Osteoblast (primary cell): ENCODE measurements around the gene GPRASP2. TPM values are rescaled to one million over a fixed set of nuclear protein-coding genes. Genes with fewer than 3 reads are reported as not detected.

Experiments
- DNase-seq: peaks from one replicate; pipeline ENCODE4 v3.0.0; 2011; ENCODE audit warnings: low spot score, mixed read lengths; ENCODE audit not compliant: insufficient read length; ENCODE audit errors: missing footprints
- H2AFZ ChIP-seq: 2 replicates; pipeline ENCODE4 v1.6.0; 2011; ENCODE audit warnings: mild to moderate bottlenecking, low read length
- H3K27ac ChIP-seq: 2 replicates; pipeline ENCODE4 v1.5.1; 2011; ENCODE audit warnings: mild to moderate bottlenecking, low read depth, low read length, moderate library complexity
- H3K27me3 ChIP-seq: 2 replicates; pipeline ENCODE4 v1.6.0; 2012; ENCODE audit warnings: mild to moderate bottlenecking, control low read depth, inconsistent platforms, low read length, moderate library complexity; ENCODE audit not compliant: insufficient read depth
- H3K36me3 ChIP-seq: 2 replicates; pipeline ENCODE4 v1.5.1; 2011; ENCODE audit warnings: mild to moderate bottlenecking, low read length, control low read depth, moderate library complexity; ENCODE audit not compliant: insufficient read depth
- H3K4me1 ChIP-seq: 2 replicates; pipeline ENCODE4 v1.5.1; 2011; ENCODE audit warnings: mild to moderate bottlenecking, low read length, control low read depth, moderate library complexity; ENCODE audit not compliant: insufficient read depth
- H3K4me2 ChIP-seq: 2 replicates; pipeline ENCODE4 v1.6.0; 2011; ENCODE audit warnings: mild to moderate bottlenecking, low read length; ENCODE audit not compliant: insufficient read depth
- H3K4me3 ChIP-seq: fragments of 200-600 bp; sonication (generic); 3 replicates; pipeline ENCODE4 v1.5.1; 2012; ENCODE audit warnings: mild to moderate bottlenecking, low read length, inconsistent platforms; ENCODE audit not compliant: insufficient read depth
- H3K79me2 ChIP-seq: 2 replicates; pipeline ENCODE4 v1.6.0; 2012; ENCODE audit warnings: mild to moderate bottlenecking, low read length, control low read depth, inconsistent platforms; ENCODE audit not compliant: insufficient read depth
- H3K9me3 ChIP-seq: 2 replicates; pipeline ENCODE4 v1.5.1; 2011; ENCODE audit warnings: low read depth, low read length, control low read depth
- H4K20me1 ChIP-seq: 2 replicates; pipeline ENCODE4 v1.6.0; 2012; ENCODE audit warnings: mild to moderate bottlenecking, low read length, control low read depth; ENCODE audit not compliant: insufficient read depth
- CTCF ChIP-seq: IDR thresholded peaks from 2 replicates; pipeline ENCODE4 v1.5.1; 2011; ENCODE audit warnings: mild to moderate bottlenecking, low read depth, low read length, moderate library complexity; ENCODE audit errors: extremely low read depth
- total RNA-seq: library from RNA; depleted of rRNA; stranded (reverse); fragments of >200 nt; gene quantifications from 2 replicates; pipeline ENCODE4 v1.2.3, GENCODE V29; 2012

GPRASP2 gene
- total RNA-seq, 1 donor: 10.9 TPM

DNA sequence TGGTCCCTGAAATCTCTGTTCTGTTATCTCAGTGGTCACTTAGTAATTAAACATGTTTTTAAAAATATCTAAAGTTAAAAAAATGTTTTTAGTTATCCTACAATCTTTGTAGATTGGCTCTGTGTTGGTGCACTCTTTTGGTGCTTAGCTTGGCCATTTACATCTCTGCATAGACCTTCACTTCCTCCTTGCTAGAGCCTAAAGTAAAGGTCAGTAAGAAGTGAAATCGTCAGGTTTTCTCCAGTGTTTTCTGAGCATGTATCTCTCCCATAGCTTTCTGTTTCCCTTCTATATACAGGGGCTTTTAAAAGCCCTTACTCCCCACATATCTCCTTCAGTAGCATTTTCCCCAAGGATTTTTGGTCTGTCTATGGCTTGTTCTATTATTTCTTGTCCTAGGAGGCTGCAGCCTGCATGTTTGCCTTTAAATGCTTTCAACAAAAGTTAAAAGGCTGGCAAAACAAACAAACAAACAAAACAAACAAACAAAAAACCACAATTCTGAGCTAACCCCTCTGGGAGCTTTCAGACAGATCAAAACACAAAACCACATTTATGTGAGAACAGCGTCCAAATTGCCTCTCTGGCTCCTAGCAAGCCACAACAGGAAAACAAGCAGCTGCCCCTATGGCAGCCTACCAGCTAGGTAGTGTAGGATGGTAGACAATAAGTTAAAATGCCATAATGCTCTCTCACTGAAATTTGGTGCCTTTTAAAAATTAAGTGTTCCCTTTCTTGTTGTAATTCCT, 27.3 kb upstream of the GPRASP2 start:
- no peaks in the 10 kb centered on the region for H3K36me3 ChIP-seq
- H3K4me2 ChIP-seq: no peak overlapping the region
- H3K27me3 ChIP-seq: no peaks in the 10 kb centered on the region
- H4K20me1 ChIP-seq: no peaks in the 10 kb centered on the region
- H3K79me2 ChIP-seq: no peaks in the 10 kb centered on the region
- H3K4me3 ChIP-seq: no peak overlapping the region
- H3K9me3 ChIP-seq: no peaks in the 10 kb centered on the region
- no peak overlapping the region for H3K27ac ChIP-seq
- no peak for TF ChIP-seq CTCF
- H3K4me1 ChIP-seq: no peaks in the 10 kb centered on the region
- no peak for DNase-seq
- no peak overlapping the region for H2AFZ ChIP-seq

DNA sequence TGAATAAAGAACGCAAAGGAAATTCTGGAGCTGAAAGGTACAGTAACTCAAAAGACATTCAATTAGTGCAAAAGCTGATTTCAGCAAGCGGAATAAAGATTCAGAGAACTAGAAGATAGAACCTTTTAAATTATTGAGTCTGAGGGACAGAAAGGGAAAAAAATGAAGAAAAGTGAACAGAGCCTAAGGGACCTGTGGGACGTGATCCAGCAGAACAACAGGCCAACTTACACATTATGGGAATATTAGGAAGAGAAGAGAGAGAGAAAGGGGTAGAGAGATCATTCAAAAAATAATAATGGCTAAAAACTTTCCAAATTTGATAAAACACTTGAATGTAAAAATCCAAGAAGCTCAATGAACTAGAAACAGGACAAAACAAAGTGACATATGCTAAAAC, 17.5 kb upstream of the GPRASP2 start:
- TF ChIP-seq CTCF: no peak
- Histone ChIP-seq H3K4me3 (no peak overlapping the region), H3K27me3 (no peaks in the 10 kb centered on the region)

GRCh38 chrX:102696306-102696705, 15.9 kb upstream of the GPRASP2 start:
- Histone ChIP-seq H3K79me2 (no peaks in the 10 kb centered on the region), H4K20me1 (no peaks in the 10 kb centered on the region), H3K36me3 (no peaks in the 10 kb centered on the region), H3K4me2 (no peak overlapping the region), H3K27ac (no peak overlapping the region), H3K4me1 (no peaks in the 10 kb centered on the region), H3K4me3 (no peak overlapping the region), H3K9me3 (no peaks in the 10 kb centered on the region), H3K27me3 (no peaks in the 10 kb centered on the region), H2AFZ (no peak overlapping the region)
- DNase-seq: no peak
- TF ChIP-seq CTCF: no peak

More for the DNA sequence above, 17.5 kb upstream of the GPRASP2 start:
- Histone ChIP-seq H3K79me2 (no peaks in the 10 kb centered on the region), H3K9me3 (no peaks in the 10 kb centered on the region), H3K4me1 (no peaks in the 10 kb centered on the region), H3K27ac (no peak overlapping the region), H2AFZ (no peak overlapping the region), H3K4me2 (no peak overlapping the region), H4K20me1 (no peaks in the 10 kb centered on the region), H3K36me3 (no peaks in the 10 kb centered on the region)
- no peak for DNase-seq

DNA sequence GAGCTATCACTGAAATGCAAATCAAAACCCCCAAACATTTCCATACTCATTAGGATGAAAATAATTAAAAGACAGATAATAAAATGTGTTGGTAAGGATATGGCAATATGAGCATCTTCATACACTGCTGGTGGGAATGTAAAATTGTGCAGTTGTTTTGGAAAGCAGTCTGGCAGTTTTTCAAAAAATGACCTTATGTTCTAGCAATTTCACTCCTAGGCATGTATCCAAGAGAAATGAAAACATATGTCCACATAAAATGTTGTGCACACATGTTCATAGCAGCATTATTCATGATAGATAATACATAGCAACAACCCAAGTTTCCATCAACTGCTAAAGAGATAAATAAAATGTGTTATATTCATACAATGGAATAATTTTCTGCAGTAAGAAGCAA, 14.8 kb upstream of the GPRASP2 start:
- no peak overlapping the region for H2AFZ ChIP-seq
- no peak for DNase-seq
- no peak overlapping the region for H3K4me2 ChIP-seq
- no peak overlapping the region for H3K4me3 ChIP-seq
- no peak for TF ChIP-seq CTCF
- H3K36me3 ChIP-seq: no peaks in the 10 kb centered on the region
- no peak overlapping the region for H3K27ac ChIP-seq
- H4K20me1 ChIP-seq: no peaks in the 10 kb centered on the region
- H3K79me2 ChIP-seq: no peaks in the 10 kb centered on the region
- no peaks in the 10 kb centered on the region for H3K9me3 ChIP-seq
- H3K27me3 ChIP-seq: no peaks in the 10 kb centered on the region
- no peaks in the 10 kb centered on the region for H3K4me1 ChIP-seq
